GM18951 (cell line): Measurements from ENCODE around the gene CIC.

Experiments used
- POLR2A ChIP-seq: IDR thresholded peaks from 4 replicates; pipeline ENCODE4 v1.6.1; 2011; ENCODE audit warnings: mild to moderate bottlenecking; ENCODE audit not compliant: insufficient read length, insufficient read depth; ENCODE audit errors: extremely low read depth
- in situ Hi-C: fragments of 300-500 bp; cut with MboI; formaldehyde crosslinking; loops from one replicate; pipeline ENCODE4 v1.12.0; 2022; ENCODE audit warnings: low sequenced_read_pairs, mixed read lengths, inconsistent platforms; ENCODE audit not compliant: unreplicated experiment

The CIC gene

GRCh38 chr19:42233678-42234292 lies 35.3 kb upstream of the CIC start:
- TF ChIP-seq POLR2A: peak; percentile 22
- in situ Hi-C loops: no loop called here

- in situ Hi-C loops: no loop called here
- TF ChIP-seq POLR2A: no peak
Measured at GRCh38 chr19:42234364-42234763, 34.7 kb upstream of the CIC start.

GRCh38 chr19:42235181-42235580 lies 33.9 kb upstream of the CIC start:
- no peak for TF ChIP-seq POLR2A
- in situ Hi-C loops: no loop called here

GRCh38 chr19:42239544-42240220 lies 29.4 kb upstream of the CIC start:
- in situ Hi-C loops: no loop called here
- no peak for TF ChIP-seq POLR2A

GRCh38 chr19:42241279-42241678 lies 27.8 kb upstream of the CIC start:
- in situ Hi-C loops: no loop called here
- no peak for TF ChIP-seq POLR2A

- in situ Hi-C loops: no loop called here
- no peak for TF ChIP-seq POLR2A
Measured at GRCh38 chr19:42242069-42242511, 27.0 kb upstream of the CIC start.

GRCh38 chr19:42242512-42243409 lies 26.3 kb upstream of the CIC start, which contains the start of gene GSK3A:
Gene GSK3A, minus strand, starts transcription at chr19:42242602. Its CDS starts 137 bp downstream, at chr19:42242465.
- TF ChIP-seq POLR2A: peak; percentile 92
- in situ Hi-C loops: no loop called here

- in situ Hi-C loops: no loop called here
- no peak for TF ChIP-seq POLR2A
Measured at GRCh38 chr19:42244347-42245220, 24.5 kb upstream of the CIC start.

GRCh38 chr19:42245231-42245630 lies 23.8 kb upstream of the CIC start:
- in situ Hi-C loops: no loop called here
- no peak for TF ChIP-seq POLR2A

- in situ Hi-C loops: no loop called here
- no peak for TF ChIP-seq POLR2A
Measured at GRCh38 chr19:42246143-42246921, 22.7 kb upstream of the CIC start.

- TF ChIP-seq POLR2A: no peak
- in situ Hi-C loops: no loop called here
Measured at GRCh38 chr19:42246922-42247639, 22.0 kb upstream of the CIC start.
